ENCODE measurements around the gene MED16.
"Not testable (repeated sequence)": the region's sequence is repeated elsewhere in the genome, so short reads cannot be mapped to it uniquely, and the experiment has no call there.

MED16 gene

DNA sequence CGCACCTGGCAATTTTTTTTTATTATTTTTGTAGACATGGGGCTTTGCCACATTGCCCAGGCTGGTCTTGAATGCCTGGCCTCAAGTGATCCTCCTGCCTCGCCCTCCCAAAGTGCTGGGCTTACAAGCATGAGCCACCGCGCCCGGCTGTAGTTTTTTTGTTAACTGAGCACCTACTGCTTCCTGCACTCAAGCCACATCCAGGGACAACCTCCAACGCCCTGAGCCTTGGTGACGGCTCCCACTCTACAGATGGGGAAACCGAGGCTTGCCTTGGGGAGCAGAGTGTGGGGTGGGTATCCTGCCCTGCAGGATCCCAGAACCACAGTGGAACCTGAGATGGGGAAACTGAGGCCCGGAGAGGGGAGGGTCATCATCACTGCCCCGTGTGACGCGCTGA, 37.8 kb downstream of the MED16 start:
- H3K4me2 ChIP-seq (ENCODE audit: low read length) = no peak overlapping the region
- H2BK5ac ChIP-seq (ENCODE audit: low read depth, low read length, poor library complexity) = no peak overlapping the region
- no peak overlapping the region for H2BK12ac ChIP-seq (ENCODE audit: low read length)
- no peak overlapping the region for H4K12ac ChIP-seq (ENCODE audit: low read depth, low read length)
- DNase-seq = no peak
- peaks cover 0 to 5% of the 10 kb centered on the region in 2 experiments for H3K4me1 ChIP-seq (ENCODE audit: control insufficient read depth in 1 of 2, insufficient read depth in 2 of 2, low read length in 2 of 2)
- no peak overlapping the region for H3K18ac ChIP-seq (ENCODE audit: low read length)
- H3K79me1 ChIP-seq (ENCODE audit: low read length) = no peaks in the 10 kb centered on the region
- WGBS (ENCODE audit: extremely low coverage, insufficient coverage, insufficient read length) = no CpG with 5 or more reads among the region's 12 CpGs
- no peaks in the 10 kb centered on the region for H3K36me3 ChIP-seq (ENCODE audit: control insufficient read depth in 1 of 2, insufficient read depth in 2 of 2, low read length in 2 of 2)
- H3K79me2 ChIP-seq (ENCODE audit: control insufficient read depth, insufficient read depth, low read length, poor library complexity) = no peaks in the 10 kb centered on the region
- no peaks in the 10 kb centered on the region for H3K27me3 ChIP-seq (ENCODE audit: insufficient read depth, low read length)
- H2AK5ac ChIP-seq (ENCODE audit: low read length) = no peak overlapping the region
- no peak overlapping the region for H3K4me3 ChIP-seq (ENCODE audit: low read depth, low read length)
- H3K4ac ChIP-seq (ENCODE audit: low read depth, low read length) = no peak overlapping the region
- no peak overlapping the region for H3K9ac ChIP-seq (ENCODE audit: low read length)
- H3K9me3 ChIP-seq (ENCODE audit: insufficient read depth, low read depth, low read length) = peaks cover 3% of the 10 kb centered on the region
- no peak overlapping the region for H4K91ac ChIP-seq (ENCODE audit: low read depth, low read length)
- H3K23ac ChIP-seq (ENCODE audit: low read length) = no peak overlapping the region
- no peak overlapping the region for H2BK120ac ChIP-seq (ENCODE audit: insufficient read depth, low read length, poor library complexity)
- H3K27ac ChIP-seq (ENCODE audit: low read depth, low read length) = no peak overlapping the region
- no peak overlapping the region for H4K8ac ChIP-seq (ENCODE audit: low read depth, low read length)
- no peak overlapping the region for H2AFZ ChIP-seq (ENCODE audit: insufficient read depth, low read length, poor library complexity)
- H3K14ac ChIP-seq (ENCODE audit: low read length) = no peak overlapping the region

DNA sequence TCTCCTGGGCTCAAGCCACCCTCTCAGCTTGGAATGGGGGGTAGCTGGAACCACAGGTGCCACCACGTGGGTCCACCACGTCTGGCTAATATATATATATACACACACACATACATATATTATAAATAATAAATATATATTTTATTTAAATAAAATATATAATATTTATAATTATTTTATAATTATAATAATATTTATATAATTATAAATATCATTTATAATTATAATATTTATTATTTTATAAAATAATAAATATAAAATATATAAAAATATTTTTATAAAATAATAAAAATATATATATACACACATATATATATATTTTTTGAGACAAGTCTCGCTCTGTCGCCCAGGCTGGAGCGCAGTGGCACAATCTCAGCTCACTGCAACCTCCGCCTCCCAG, 38.4 kb downstream of the MED16 start:
- Histone ChIP-seq H3K23ac (ENCODE audit: low read length) (no peak overlapping the region), H3K14ac (ENCODE audit: low read length) (no peak overlapping the region), H3K18ac (ENCODE audit: low read length) (no peak overlapping the region), H2BK5ac (ENCODE audit: low read depth, low read length, poor library complexity) (no peak overlapping the region), H2AFZ (ENCODE audit: insufficient read depth, low read length, poor library complexity) (no peak overlapping the region), H3K79me1 (ENCODE audit: low read length) (no peaks in the 10 kb centered on the region), H2BK12ac (ENCODE audit: low read length) (no peak overlapping the region), H3K27me3 (ENCODE audit: insufficient read depth, low read length) (no peaks in the 10 kb centered on the region), H3K4me3 (ENCODE audit: low read depth, low read length) (no peak overlapping the region), H4K12ac (ENCODE audit: low read depth, low read length) (no peak overlapping the region), H3K9me3 (ENCODE audit: insufficient read depth, low read depth, low read length) (peaks cover 3% of the 10 kb centered on the region), H4K8ac (ENCODE audit: low read depth, low read length) (no peak overlapping the region), H2AK5ac (ENCODE audit: low read length) (no peak overlapping the region), H3K79me2 (ENCODE audit: control insufficient read depth, insufficient read depth, low read length, poor library complexity) (no peaks in the 10 kb centered on the region), H3K4ac (ENCODE audit: low read depth, low read length) (no peak overlapping the region), H3K36me3 (ENCODE audit: control insufficient read depth in 1 of 2, insufficient read depth in 2 of 2, low read length in 2 of 2) (no peaks in the 10 kb centered on the region), H3K27ac (ENCODE audit: low read depth, low read length) (no peak overlapping the region), H2BK120ac (ENCODE audit: insufficient read depth, low read length, poor library complexity) (no peak overlapping the region), H3K4me1 (ENCODE audit: control insufficient read depth in 1 of 2, insufficient read depth in 2 of 2, low read length in 2 of 2) (peaks cover 0 to 5% of the 10 kb centered on the region in 2 experiments), H4K91ac (ENCODE audit: low read depth, low read length) (no peak overlapping the region), H3K4me2 (ENCODE audit: low read length) (no peak overlapping the region), H3K9ac (ENCODE audit: low read length) (no peak overlapping the region)
- DNase-seq = no peak
- no CpG with 5 or more reads among the region's 6 CpGs for WGBS (ENCODE audit: extremely low coverage, insufficient coverage, insufficient read length)

GRCh38 chr19:853614-854220, 39.3 kb downstream of the MED16 start:
- not testable (repeated sequence) for H2AK5ac ChIP-seq (ENCODE audit: low read length); H4K12ac ChIP-seq (ENCODE audit: low read depth, low read length); H4K8ac ChIP-seq (ENCODE audit: low read depth, low read length); H3K23ac ChIP-seq (ENCODE audit: low read length); H3K27me3 ChIP-seq (ENCODE audit: insufficient read depth, low read length); H2BK5ac ChIP-seq (ENCODE audit: low read depth, low read length, poor library complexity); H3K79me2 ChIP-seq (ENCODE audit: control insufficient read depth, insufficient read depth, low read length, poor library complexity); H2BK12ac ChIP-seq (ENCODE audit: low read length); H3K79me1 ChIP-seq (ENCODE audit: low read length); H3K14ac ChIP-seq (ENCODE audit: low read length); H3K4me3 ChIP-seq (ENCODE audit: low read depth, low read length); H3K9me3 ChIP-seq (ENCODE audit: insufficient read depth, low read depth, low read length); H4K91ac ChIP-seq (ENCODE audit: low read depth, low read length); H3K27ac ChIP-seq (ENCODE audit: low read depth, low read length); H3K9ac ChIP-seq (ENCODE audit: low read length); H3K4me1 ChIP-seq (ENCODE audit: control insufficient read depth in 1 of 2, insufficient read depth in 2 of 2, low read length in 2 of 2); H2AFZ ChIP-seq (ENCODE audit: insufficient read depth, low read length, poor library complexity); H3K36me3 ChIP-seq (ENCODE audit: control insufficient read depth in 1 of 2, insufficient read depth in 2 of 2, low read length in 2 of 2); H3K18ac ChIP-seq (ENCODE audit: low read length); DNase-seq; H3K4ac ChIP-seq (ENCODE audit: low read depth, low read length); H2BK120ac ChIP-seq (ENCODE audit: insufficient read depth, low read length, poor library complexity); H3K4me2 ChIP-seq (ENCODE audit: low read length)
- WGBS (ENCODE audit: extremely low coverage, insufficient coverage, insufficient read length) = no CpG with 5 or more reads among the region's 17 CpGs

GRCh38 chr19:853014-853585, 39.9 kb downstream of the MED16 start:
- Histone ChIP-seq H4K12ac (ENCODE audit: low read depth, low read length) (no peak overlapping the region), H3K14ac (ENCODE audit: low read length) (no peak overlapping the region), H2AFZ (ENCODE audit: insufficient read depth, low read length, poor library complexity) (no peak overlapping the region), H3K27ac (ENCODE audit: low read depth, low read length) (no peak overlapping the region), H3K79me1 (ENCODE audit: low read length) (no peaks in the 10 kb centered on the region), H3K36me3 (ENCODE audit: control insufficient read depth in 1 of 2, insufficient read depth in 2 of 2, low read length in 2 of 2) (no peaks in the 10 kb centered on the region), H3K23ac (ENCODE audit: low read length) (no peak overlapping the region), H4K91ac (ENCODE audit: low read depth, low read length) (no peak overlapping the region), H3K27me3 (ENCODE audit: insufficient read depth, low read length) (no peaks in the 10 kb centered on the region), H3K4me1 (ENCODE audit: control insufficient read depth in 1 of 2, insufficient read depth in 2 of 2, low read length in 2 of 2) (peaks cover 0 to 5% of the 10 kb centered on the region in 2 experiments), H2BK12ac (ENCODE audit: low read length) (no peak overlapping the region), H2AK5ac (ENCODE audit: low read length) (no peak overlapping the region), H3K4ac (ENCODE audit: low read depth, low read length) (no peak overlapping the region), H3K4me2 (ENCODE audit: low read length) (no peak overlapping the region), H4K8ac (ENCODE audit: low read depth, low read length) (no peak overlapping the region), H2BK120ac (ENCODE audit: insufficient read depth, low read length, poor library complexity) (no peak overlapping the region), H3K79me2 (ENCODE audit: control insufficient read depth, insufficient read depth, low read length, poor library complexity) (no peaks in the 10 kb centered on the region), H2BK5ac (ENCODE audit: low read depth, low read length, poor library complexity) (no peak overlapping the region), H3K9ac (ENCODE audit: low read length) (no peak overlapping the region), H3K18ac (ENCODE audit: low read length) (no peak overlapping the region), H3K9me3 (ENCODE audit: insufficient read depth, low read depth, low read length) (no peaks in the 10 kb centered on the region), H3K4me3 (ENCODE audit: low read depth, low read length) (no peak overlapping the region)
- DNase-seq = no peak
- no CpG with 5 or more reads among the region's 67 CpGs for WGBS (ENCODE audit: extremely low coverage, insufficient coverage, insufficient read length)
